ENCODE data around the gene UBR4. TPM values are rescaled to one million over a fixed set of nuclear protein-coding genes. Genes with fewer than 3 reads are reported as not detected.

The UBR4 gene
- polyA plus RNA-seq, 1 of the 3 experiments (the other 2 are of a cell fraction), result 68.7 TPM

DNA sequence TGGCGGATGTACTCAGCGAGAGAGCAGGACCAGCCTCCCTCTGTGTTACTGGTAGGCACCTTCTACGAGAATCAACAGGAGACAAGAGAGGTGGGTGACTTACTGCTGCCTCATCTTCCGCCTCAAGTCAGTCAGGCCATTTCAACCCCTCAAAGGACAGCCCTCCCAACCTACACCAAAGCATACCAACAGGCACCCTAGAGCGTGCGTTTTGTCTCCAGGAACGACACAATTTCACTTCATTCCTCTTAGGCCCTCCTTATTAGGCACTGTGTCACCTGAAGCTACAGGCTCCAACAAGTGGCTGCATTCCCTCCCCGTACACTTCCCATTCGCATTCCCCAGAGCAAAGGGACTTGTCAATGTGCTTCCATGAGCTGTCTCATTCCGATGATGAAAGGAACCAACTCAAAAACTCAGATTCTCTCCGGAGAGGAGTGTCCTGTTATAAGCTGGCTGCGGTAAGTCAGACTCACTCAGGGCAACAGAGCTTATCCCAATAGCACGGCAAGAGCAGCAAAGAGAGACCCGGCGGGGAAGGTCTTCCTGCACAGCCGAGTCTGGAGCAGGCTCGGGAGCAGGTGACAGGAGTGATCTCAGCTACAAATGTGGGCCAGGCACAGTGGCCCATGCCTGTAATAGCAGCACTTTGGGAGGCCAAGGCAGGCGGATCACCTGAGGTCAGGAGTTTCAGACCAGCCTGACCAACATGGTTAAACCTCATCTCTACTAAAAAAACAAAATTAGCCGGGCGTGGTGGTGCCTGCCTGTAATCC is 133.0 kb downstream of the UBR4 start:
- no peak overlapping the region for H3K4me3 ChIP-seq (ENCODE audit: low read depth in 2 of 2, low read length in 1 of 2)
- ChIA-PET CTCF (interaction anchor here (1.0 to 8.0 kb wide), 5 partner anchors 164 to 195 kb away, joined by 3 to 44 read pairs (median 6); no protein-coding TSS in a partner anchor), POLR2A (no interaction called here)
- no peak overlapping the region for H3K4me2 ChIP-seq
- H3K9me2 ChIP-seq, result no peaks in the 10 kb centered on the region
- no peaks in the 10 kb centered on the region for H3K79me2 ChIP-seq (ENCODE audit: insufficient read depth)
- H3K4me1 ChIP-seq (ENCODE audit: control insufficient read depth in 1 of 2, insufficient read depth in 2 of 2, low read depth in 1 of 2, low read length in 1 of 2), result peaks cover 0 to 6% of the 10 kb centered on the region in 2 experiments; a peak in 1 of 4 replicates
- DNase-seq, result no peak
- H3K36me3 ChIP-seq (replicated peaks in 1 of 2; ENCODE audit: control insufficient read depth in 1 of 2, insufficient read depth in 2 of 2, low read length in 1 of 2), result peaks cover 44 to 90% of the 10 kb centered on the region in 2 experiments
- TF ChIP-seq ELF1 (IDR thresholded peaks at IDR 0.05) (no peak), TAF1 (IDR thresholded peaks at IDR 0.05; ENCODE audit: borderline replicate concordance, low read depth, low read length) (no peak), POLR2AphosphoS5 (IDR thresholded peaks at IDR 0.05; ENCODE audit: low read depth, low read length) (no peak), NRF1 (IDR thresholded peaks at IDR 0.05; ENCODE audit: low read depth, low read length) (no peak), RAD21 (IDR thresholded peaks at IDR 0.05; ENCODE audit: low read length) (no peak), CHD2 (IDR thresholded peaks at IDR 0.05; ENCODE audit: low read length, partially characterized antibody) (no peak), YY1 (IDR thresholded peaks at IDR 0.05; ENCODE audit: low read depth) (no peak), RXRA (IDR thresholded peaks at IDR 0.05; ENCODE audit: borderline replicate concordance, low read depth) (no peak), MXI1 (IDR thresholded peaks at IDR 0.05; ENCODE audit: low read depth, low read length) (no peak), ZBTB33 (IDR thresholded peaks at IDR 0.05; ENCODE audit: borderline replicate concordance, low read depth) (no peak), USF1 (IDR thresholded peaks at IDR 0.05; ENCODE audit: borderline replicate concordance, low read depth) (no peak), TEAD4 (IDR thresholded peaks at IDR 0.05; ENCODE audit: borderline replicate concordance, insufficient read depth) (no peak), SIN3A (IDR thresholded peaks at IDR 0.05; ENCODE audit: borderline replicate concordance, low read depth, low read length) (no peak), FOXM1 (IDR thresholded peaks at IDR 0.05; ENCODE audit: low read depth) (no peak), FOSL2 (IDR thresholded peaks at IDR 0.05; ENCODE audit: borderline replicate concordance, low read depth) (no peak)
- TF ChIP-seq, protein P1, sequence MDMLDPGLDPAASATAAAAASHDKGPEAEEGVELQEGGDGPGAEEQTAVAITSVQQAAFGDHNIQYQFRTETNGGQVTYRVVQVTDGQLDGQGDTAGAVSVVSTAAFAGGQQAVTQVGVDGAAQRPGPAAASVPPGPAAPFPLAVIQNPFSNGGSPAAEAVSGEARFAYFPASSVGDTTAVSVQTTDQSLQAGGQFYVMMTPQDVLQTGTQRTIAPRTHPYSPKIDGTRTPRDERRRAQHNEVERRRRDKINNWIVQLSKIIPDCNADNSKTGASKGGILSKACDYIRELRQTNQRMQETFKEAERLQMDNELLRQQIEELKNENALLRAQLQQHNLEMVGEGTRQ (IDR thresholded peaks at IDR 0.05; ENCODE audit: borderline replicate concordance, low read depth, low read length), result no peak
- TF ChIP-seq, protein P2, sequence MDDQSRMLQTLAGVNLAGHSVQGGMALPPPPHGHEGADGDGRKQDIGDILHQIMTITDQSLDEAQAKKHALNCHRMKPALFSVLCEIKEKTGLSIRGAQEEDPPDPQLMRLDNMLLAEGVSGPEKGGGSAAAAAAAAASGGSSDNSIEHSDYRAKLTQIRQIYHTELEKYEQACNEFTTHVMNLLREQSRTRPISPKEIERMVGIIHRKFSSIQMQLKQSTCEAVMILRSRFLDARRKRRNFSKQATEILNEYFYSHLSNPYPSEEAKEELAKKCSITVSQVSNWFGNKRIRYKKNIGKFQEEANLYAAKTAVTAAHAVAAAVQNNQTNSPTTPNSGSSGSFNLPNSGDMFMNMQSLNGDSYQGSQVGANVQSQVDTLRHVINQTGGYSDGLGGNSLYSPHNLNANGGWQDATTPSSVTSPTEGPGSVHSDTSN (IDR thresholded peaks at IDR 0.05), result no peak
- WGBS (ENCODE audit: low lambda C conversion rate), result 89% methylated on average over 15 of the region's 20 CpGs
- H3K27ac ChIP-seq (ENCODE audit: low read depth in 2 of 2, low read length in 1 of 2), result no peak overlapping the region
- no peak overlapping the region for H3K9ac ChIP-seq
- H3K27me3 ChIP-seq (ENCODE audit: insufficient read depth), result no peaks in the 10 kb centered on the region
- no peaks in the 10 kb centered on the region for H3F3A ChIP-seq (replicated peaks; ENCODE audit: insufficient read depth)
- H2AFZ ChIP-seq (ENCODE audit: low read depth), result no peak overlapping the region
- H4K20me1 ChIP-seq (ENCODE audit: insufficient read depth), result no peaks in the 10 kb centered on the region
- H3K9me3 ChIP-seq, result no peaks in the 10 kb centered on the region
